ENCODE data around the gene OLFML1. TPM values are rescaled to one million over a fixed set of nuclear protein-coding genes. Genes with fewer than 3 reads are reported as not detected.
"Not testable (repeated sequence)": the region's sequence is repeated elsewhere in the genome, so short reads cannot be mapped to it uniquely, and the experiment has no call there.

The OLFML1 gene
- polyA plus RNA-seq, 2 of the 4 experiments (the other 2 are of a cell fraction): not detected

DNA sequence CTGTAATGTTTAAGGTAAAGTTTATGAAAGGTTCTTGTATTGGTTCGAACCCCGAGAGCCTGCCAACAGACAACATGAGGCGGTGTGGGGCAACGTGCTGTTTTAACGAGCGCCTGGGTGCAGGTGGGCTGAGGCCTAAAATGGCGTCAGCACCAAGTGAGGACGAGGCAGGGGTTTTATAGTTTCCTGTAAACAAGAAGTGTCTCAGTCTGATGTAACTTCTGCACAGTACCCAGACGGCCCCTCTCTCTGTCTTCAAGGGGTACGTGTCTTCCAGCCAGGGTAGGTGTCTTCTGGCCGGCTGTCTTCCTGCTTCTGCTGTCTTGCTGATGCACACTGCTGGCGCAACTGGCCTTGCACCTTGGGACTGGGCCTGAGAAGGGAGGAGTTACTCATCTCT, 31.2 kb downstream of the OLFML1 start (continued):
- TF ChIP-seq ZNF302 (CRISPR knock-in tag; IDR thresholded peaks at IDR 0.05): no peak

DNA sequence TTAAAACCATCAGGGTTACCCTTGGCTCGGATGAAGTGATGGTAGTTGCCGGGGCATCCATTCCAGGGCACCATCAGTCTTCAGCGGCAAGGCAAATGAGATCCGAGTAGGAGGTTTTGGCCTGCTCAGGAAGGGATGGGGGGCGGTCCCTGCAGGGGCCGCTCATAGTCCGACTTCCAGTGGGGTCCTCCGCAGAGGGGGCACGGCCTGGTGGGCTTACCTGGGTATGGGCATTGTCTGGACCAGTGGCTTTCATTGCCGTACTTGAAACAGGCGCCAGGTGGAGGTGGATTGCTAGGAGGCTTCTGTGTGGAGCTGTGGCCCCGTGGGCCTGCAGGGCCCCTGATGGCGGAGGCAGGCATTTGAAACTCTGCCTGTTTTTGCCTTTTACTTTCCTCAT, 32.4 kb downstream of the OLFML1 start:
- FAIRE-seq, POLR2A ChIA-PET: not testable (repeated sequence)
- CTCF ChIA-PET: interaction anchor here (2.0 kb wide), 1 partner anchor 148 kb away, joined by 7 read pairs; no protein-coding TSS in a partner anchor

DNA sequence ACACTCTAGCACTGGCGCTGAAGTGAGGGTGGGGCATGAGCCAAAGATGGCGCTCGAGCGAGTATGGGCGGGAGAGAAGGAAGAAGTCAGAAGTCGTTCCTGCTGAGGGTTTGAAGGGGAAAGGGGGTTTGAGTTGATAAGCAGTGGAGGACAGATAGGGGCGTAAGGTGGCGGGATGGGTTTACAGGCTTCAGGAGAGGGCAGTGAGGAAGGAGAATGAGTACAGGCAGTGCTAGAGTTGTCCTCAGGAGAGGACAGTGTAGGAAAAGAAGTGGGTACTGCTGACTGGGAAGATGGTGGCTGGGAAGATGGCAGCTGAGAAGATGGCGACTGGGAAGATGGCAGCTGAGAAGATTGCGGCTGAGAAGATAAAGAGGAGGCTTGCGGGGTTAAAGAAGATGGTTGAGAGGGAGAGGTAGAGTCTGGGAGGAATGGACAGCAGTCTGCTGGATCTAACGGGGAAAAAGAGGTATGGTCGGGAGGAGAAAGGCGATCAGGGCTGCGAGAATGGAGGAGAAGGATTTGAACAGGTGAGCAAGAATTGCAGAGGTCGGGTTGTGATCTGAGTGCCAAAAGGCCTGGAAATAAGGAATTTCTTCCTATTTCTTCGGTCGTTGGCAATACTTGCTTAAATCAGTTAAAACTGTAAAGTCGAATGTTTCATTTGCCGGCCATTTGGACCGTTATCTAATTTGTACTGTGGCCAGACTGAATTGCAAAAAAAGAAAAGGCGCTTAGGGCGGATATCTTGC, 33.7 kb downstream of the OLFML1 start:
- TF ChIP-seq, protein P1, sequence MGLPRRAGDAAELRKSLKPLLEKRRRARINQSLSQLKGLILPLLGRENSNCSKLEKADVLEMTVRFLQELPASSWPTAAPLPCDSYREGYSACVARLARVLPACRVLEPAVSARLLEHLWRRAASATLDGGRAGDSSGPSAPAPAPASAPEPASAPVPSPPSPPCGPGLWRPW (IDR thresholded peaks at IDR 0.05): no peak
- Histone ChIP-seq H3K4me2 (no peak overlapping the region), H3K27ac (no peak overlapping the region), H3K9me3 (no peaks in the 10 kb centered on the region), H3K4me3 (no peak overlapping the region), H3K4me1 (no peaks in the 10 kb centered on the region)
- WGBS (ENCODE audit: missing lambda C conversion rate): 81% methylated on average over 23 of the region's 23 CpGs
- no peak for DNase-seq (ENCODE audit: low read depth in 1 of 2, low spot score in 1 of 2)
- FAIRE-seq: no peak
- POLR2A ChIA-PET: no interaction called here
- ATAC-seq: no peak
- CTCF ChIA-PET: interaction anchor here (2.0 to 3.4 kb wide), 2 partner anchors 12 to 147 kb away, joined by 7 to 11 read pairs; no protein-coding TSS in a partner anchor

More for the DNA sequence above, 32.4 kb downstream of the OLFML1 start:
- not testable (repeated sequence) for H3K4me3 ChIP-seq; H3K4me2 ChIP-seq; ATAC-seq; DNase-seq (ENCODE audit: low read depth in 1 of 2, low spot score in 1 of 2); H3K27ac ChIP-seq; H3K4me1 ChIP-seq; H3K9me3 ChIP-seq
- WGBS (ENCODE audit: missing lambda C conversion rate): 70% methylated on average over 9 of the region's 13 CpGs

DNA sequence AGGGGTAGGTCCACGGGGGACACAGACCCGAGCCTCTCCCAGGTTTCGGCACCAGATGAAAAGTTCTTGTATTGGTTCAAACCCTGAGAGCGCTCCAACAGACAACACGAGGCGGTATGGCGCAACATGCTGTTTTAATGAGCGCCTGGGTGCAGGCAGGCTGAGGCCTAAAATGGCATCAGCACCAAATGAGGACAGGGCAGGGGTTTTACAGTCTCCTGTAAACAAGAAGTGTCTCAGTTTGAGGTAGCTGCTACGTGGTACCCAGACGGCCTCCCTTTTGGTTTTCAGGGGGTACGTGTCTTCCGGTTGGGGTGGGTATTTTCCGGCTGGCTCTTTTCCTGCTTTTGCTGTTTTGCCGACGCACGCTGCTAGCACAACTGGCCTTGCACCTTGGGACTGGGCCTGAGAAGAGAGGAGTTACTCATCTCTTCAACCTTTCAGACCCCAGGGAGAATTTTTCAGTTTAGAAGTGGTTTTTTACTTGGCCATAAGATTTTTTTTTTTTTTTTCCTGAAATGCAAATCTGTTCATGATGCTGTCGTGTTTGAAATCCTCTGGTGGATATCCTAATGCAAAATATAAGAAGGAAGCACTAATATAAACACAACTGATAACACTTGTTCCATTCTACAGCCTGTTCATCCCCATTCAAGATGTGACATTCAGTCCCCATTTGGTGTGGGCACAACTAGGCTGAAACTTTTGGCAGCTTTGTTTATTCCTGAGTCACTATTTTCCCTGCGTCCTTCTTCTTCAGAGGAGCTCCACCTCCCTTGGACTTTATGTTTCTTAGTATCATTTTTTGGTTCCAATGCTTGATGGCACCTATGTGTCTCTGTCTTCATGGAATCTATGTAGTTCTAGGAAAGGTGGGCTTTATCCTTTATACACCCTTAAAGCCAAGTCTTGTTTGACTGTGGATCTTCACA, 35.0 kb downstream of the OLFML1 start:
- CTCF ChIA-PET: interaction anchor here (0.6 to 3.4 kb wide), 4 partner anchors 11 to 174 kb away, joined by 3 to 17 read pairs (median 7); no protein-coding TSS in a partner anchor

DNA sequence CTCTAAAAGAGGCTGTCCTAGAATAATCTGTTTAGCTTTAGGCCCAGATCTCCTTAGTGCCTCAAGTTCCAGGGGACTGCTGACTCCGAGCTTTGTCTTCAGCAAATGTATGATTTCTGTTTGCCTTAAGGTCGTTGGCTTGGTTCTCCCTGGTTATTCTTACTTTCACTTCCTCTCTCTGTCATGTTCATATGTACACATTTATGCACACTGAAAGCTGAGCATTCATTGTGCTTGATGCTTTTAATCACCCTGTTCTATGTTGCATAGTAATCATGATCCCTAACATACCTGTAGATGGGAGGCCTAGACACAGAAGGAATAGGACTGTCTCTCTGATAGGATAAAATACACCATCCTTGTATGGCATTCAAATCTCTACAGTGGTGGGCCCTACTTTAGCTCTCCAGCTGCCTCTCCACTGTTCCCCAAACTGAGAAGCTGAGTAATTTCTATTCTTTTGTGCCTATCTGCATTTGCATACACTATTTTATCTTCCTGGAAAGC, 35.7 kb downstream of the OLFML1 start:
- no peak for DNase-seq (ENCODE audit: low read depth in 1 of 2, low spot score in 1 of 2)
- 23% methylated on average over 2 of the region's 2 CpGs for WGBS (ENCODE audit: missing lambda C conversion rate)
- ATAC-seq: no peak
- no peak overlapping the region for H3K4me2 ChIP-seq
- no peak for FAIRE-seq
- POLR2A ChIA-PET: no interaction called here
- no peak overlapping the region for H3K4me3 ChIP-seq
- H3K4me1 ChIP-seq: no peaks in the 10 kb centered on the region
- no peaks in the 10 kb centered on the region for H3K9me3 ChIP-seq
- CTCF ChIA-PET: interaction anchor here (0.8 to 4.3 kb wide), 4 partner anchors 8 to 144 kb away, joined by 4 to 29 read pairs (median 14); partner anchors contain the start of gene PPFIBP2
- H3K27ac ChIP-seq: no peak overlapping the region
- TF ChIP-seq EHF (CRISPR knock-in tag; IDR thresholded peaks at IDR 0.05) (no peak), KDM5A (IDR thresholded peaks at IDR 0.05) (no peak), RCOR1 (IDR thresholded peaks at IDR 0.05; ENCODE audit: low read depth, low read length) (no peak), CBX2 (IDR thresholded peaks at IDR 0.05; ENCODE audit: borderline replicate concordance, low read depth) (no peak), MYC (IDR thresholded peaks at IDR 0.05; ENCODE audit: borderline replicate concordance, low read length) (no peak), ZNF302 (CRISPR knock-in tag; IDR thresholded peaks at IDR 0.05) (no peak), POLR2A (IDR thresholded peaks at IDR 0.05; ENCODE audit: low read length) (no peak), FOXS1 (CRISPR knock-in tag; IDR thresholded peaks at IDR 0.05) (no peak), NPAS2 (CRISPR knock-in tag; IDR thresholded peaks at IDR 0.05; ENCODE audit: borderline replicate concordance) (no peak)
- TF ChIP-seq, protein P2, sequence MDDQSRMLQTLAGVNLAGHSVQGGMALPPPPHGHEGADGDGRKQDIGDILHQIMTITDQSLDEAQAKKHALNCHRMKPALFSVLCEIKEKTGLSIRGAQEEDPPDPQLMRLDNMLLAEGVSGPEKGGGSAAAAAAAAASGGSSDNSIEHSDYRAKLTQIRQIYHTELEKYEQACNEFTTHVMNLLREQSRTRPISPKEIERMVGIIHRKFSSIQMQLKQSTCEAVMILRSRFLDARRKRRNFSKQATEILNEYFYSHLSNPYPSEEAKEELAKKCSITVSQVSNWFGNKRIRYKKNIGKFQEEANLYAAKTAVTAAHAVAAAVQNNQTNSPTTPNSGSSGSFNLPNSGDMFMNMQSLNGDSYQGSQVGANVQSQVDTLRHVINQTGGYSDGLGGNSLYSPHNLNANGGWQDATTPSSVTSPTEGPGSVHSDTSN (IDR thresholded peaks at IDR 0.05): no peak
- TF ChIP-seq, protein P3, sequence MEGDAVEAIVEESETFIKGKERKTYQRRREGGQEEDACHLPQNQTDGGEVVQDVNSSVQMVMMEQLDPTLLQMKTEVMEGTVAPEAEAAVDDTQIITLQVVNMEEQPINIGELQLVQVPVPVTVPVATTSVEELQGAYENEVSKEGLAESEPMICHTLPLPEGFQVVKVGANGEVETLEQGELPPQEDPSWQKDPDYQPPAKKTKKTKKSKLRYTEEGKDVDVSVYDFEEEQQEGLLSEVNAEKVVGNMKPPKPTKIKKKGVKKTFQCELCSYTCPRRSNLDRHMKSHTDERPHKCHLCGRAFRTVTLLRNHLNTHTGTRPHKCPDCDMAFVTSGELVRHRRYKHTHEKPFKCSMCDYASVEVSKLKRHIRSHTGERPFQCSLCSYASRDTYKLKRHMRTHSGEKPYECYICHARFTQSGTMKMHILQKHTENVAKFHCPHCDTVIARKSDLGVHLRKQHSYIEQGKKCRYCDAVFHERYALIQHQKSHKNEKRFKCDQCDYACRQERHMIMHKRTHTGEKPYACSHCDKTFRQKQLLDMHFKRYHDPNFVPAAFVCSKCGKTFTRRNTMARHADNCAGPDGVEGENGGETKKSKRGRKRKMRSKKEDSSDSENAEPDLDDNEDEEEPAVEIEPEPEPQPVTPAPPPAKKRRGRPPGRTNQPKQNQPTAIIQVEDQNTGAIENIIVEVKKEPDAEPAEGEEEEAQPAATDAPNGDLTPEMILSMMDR (IDR thresholded peaks at IDR 0.05): no peak
- TF ChIP-seq, protein P4, sequence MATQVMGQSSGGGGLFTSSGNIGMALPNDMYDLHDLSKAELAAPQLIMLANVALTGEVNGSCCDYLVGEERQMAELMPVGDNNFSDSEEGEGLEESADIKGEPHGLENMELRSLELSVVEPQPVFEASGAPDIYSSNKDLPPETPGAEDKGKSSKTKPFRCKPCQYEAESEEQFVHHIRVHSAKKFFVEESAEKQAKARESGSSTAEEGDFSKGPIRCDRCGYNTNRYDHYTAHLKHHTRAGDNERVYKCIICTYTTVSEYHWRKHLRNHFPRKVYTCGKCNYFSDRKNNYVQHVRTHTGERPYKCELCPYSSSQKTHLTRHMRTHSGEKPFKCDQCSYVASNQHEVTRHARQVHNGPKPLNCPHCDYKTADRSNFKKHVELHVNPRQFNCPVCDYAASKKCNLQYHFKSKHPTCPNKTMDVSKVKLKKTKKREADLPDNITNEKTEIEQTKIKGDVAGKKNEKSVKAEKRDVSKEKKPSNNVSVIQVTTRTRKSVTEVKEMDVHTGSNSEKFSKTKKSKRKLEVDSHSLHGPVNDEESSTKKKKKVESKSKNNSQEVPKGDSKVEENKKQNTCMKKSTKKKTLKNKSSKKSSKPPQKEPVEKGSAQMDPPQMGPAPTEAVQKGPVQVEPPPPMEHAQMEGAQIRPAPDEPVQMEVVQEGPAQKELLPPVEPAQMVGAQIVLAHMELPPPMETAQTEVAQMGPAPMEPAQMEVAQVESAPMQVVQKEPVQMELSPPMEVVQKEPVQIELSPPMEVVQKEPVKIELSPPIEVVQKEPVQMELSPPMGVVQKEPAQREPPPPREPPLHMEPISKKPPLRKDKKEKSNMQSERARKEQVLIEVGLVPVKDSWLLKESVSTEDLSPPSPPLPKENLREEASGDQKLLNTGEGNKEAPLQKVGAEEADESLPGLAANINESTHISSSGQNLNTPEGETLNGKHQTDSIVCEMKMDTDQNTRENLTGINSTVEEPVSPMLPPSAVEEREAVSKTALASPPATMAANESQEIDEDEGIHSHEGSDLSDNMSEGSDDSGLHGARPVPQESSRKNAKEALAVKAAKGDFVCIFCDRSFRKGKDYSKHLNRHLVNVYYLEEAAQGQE (IDR thresholded peaks at IDR 0.05): no peak

More for the DNA sequence above, 35.0 kb downstream of the OLFML1 start:
- H3K27ac ChIP-seq: no peak overlapping the region
- no peak for ATAC-seq
- 69% methylated on average over 18 of the region's 18 CpGs for WGBS (ENCODE audit: missing lambda C conversion rate)
- H3K4me1 ChIP-seq: no peaks in the 10 kb centered on the region
- TF ChIP-seq, protein P5, sequence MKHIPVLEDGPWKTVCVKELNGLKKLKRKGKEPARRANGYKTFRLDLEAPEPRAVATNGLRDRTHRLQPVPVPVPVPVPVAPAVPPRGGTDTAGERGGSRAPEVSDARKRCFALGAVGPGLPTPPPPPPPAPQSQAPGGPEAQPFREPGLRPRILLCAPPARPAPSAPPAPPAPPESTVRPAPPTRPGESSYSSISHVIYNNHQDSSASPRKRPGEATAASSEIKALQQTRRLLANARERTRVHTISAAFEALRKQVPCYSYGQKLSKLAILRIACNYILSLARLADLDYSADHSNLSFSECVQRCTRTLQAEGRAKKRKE (CRISPR knock-in tag; IDR thresholded peaks at IDR 0.05; ENCODE audit: low read depth): no peak
- no peak for TF ChIP-seq HOXA7 (CRISPR knock-in tag; IDR thresholded peaks at IDR 0.05)
- TF ChIP-seq CBX2 (IDR thresholded peaks at IDR 0.05; ENCODE audit: borderline replicate concordance, low read depth): no peak
- TF ChIP-seq TFCP2L1 (CRISPR knock-in tag; IDR thresholded peaks at IDR 0.05): no peak
- TF ChIP-seq ZC3H11A (IDR thresholded peaks at IDR 0.05): no peak
- H3K4me2 ChIP-seq: no peak overlapping the region
- H3K9me3 ChIP-seq: no peaks in the 10 kb centered on the region
- H3K4me3 ChIP-seq: no peak overlapping the region
- POLR2A ChIA-PET: no interaction called here
- FAIRE-seq: no peak
- DNase-seq (ENCODE audit: low read depth in 1 of 2, low spot score in 1 of 2): no peak
